HepG2 (cell line): ENCODE data around the gene DNAAF9.

Experiments
- ESRRA ChIP-seq: sonication (generic); formaldehyde crosslinking; IDR thresholded peaks from 2 replicates; pipeline ENCODE4 v1.5.1; 2020; ENCODE audit warnings: mild to moderate bottlenecking, low read depth, missing genetic modification reagents
- HNRNPLL ChIP-seq: fragments of 200-400 bp; formaldehyde crosslinking; IDR thresholded peaks from 2 replicates; pipeline ENCODE4 v1.6.1; 2017; ENCODE audit warnings: mild to moderate bottlenecking, low read depth, low read length; ENCODE audit not compliant: poor library complexity, severe bottlenecking
- THAP11 ChIP-seq: IDR thresholded peaks from 2 replicates; pipeline ENCODE4 v1.6.1; 2016; ENCODE audit warnings: missing biosample characterization, missing genetic modification reagents
- ZNF253 ChIP-seq: sonication (generic); formaldehyde crosslinking; IDR thresholded peaks from 2 replicates; pipeline ENCODE4 v1.8.0; 2022; ENCODE audit warnings: mild to moderate bottlenecking, missing genetic modification reagents, borderline replicate concordance

GRCh38 chr20:3400260-3401155 is 7.0 kb downstream of the DNAAF9 start:
- TF ChIP-seq ZNF253 (CRISPR knock-in tag): no peak
- TF ChIP-seq HNRNPLL: no peak
- TF ChIP-seq ESRRA (CRISPR knock-in tag): no peak
- TF ChIP-seq THAP11 (CRISPR knock-in tag): no peak
